Peyer's patch (tissue), 4 donors: Measurements from ENCODE around the gene GNG7.

Experiments used
- CTCF ChIP-seq, 6 experiments: fragments of 450-650 bp in 4 of 6; fragments of 200-600 bp in 2 of 6; sonication (generic) in 1 of 6; IDR thresholded peaks; one replicate each; pipeline ENCODE4 v1.5.1; 2017 to 2019; ENCODE audit warnings: antibody characterized with exemption in 6 of 6, mild to moderate bottlenecking in 3 of 6, moderate library complexity in 1 of 6
- POLR2A ChIP-seq, 2 donors: fragments of 450-650 bp; IDR thresholded peaks; one replicate each; pipeline ENCODE4 v1.5.1; 2017; ENCODE audit warnings: antibody characterized with exemption in 2 of 2, mild to moderate bottlenecking in 2 of 2, moderate library complexity in 2 of 2

DNA sequence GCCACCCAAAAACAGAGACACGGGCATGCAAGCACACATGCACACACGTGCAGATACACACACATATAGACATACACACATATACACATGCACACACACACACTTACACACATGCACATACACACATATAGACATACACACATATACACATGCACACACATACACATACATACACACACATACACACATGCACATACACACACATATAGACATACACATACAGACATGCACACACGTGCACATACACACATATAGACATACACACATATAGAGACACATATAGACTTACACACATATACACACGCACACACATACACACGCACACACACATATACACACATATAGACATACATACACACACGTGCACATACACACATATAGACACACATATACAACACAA lies 134.5 kb downstream of the GNG7 start:
- TF ChIP-seq CTCF (IDR thresholded peaks at IDR 0.05) (no peak), POLR2A (IDR thresholded peaks at IDR 0.05) (no peak)
